Smooth muscle cell of the brain vasculature (primary cell): ENCODE results near the gene ANKHD1.
"Not testable (repeated sequence)": the region's sequence is repeated elsewhere in the genome, so short reads cannot be mapped to it uniquely, and the experiment has no call there.

Experiments
- DNase-seq: peaks from one replicate; pipeline ENCODE4 v3.0.0-alpha.2; 2012; ENCODE audit warnings: low read depth, low spot score

The ANKHD1 gene

DNA sequence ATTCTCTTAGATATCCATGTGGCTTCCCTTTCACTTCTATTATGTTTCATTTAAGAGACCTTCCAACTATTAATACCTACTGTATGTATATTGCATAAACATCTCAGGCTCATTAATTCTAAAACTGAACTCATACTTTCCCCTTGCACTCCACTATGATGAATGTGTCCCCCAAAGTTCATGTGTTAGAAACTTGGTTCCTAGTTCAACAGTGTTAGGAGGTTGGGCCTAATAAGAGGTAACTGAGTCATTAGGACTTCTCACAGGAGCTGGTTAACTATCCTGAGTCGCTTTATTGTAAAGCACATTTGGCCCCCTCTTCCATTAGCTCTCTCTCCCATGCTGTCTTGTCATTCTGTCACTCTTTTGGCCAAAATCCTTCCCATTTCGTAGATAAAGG lies 22.0 kb downstream of the ANKHD1 start:
- DNase-seq: no peak

- DNase-seq: no peak
These were observed 22.5 kb downstream of the ANKHD1 start for GRCh38 chr5:140424135-140424534.

DNA sequence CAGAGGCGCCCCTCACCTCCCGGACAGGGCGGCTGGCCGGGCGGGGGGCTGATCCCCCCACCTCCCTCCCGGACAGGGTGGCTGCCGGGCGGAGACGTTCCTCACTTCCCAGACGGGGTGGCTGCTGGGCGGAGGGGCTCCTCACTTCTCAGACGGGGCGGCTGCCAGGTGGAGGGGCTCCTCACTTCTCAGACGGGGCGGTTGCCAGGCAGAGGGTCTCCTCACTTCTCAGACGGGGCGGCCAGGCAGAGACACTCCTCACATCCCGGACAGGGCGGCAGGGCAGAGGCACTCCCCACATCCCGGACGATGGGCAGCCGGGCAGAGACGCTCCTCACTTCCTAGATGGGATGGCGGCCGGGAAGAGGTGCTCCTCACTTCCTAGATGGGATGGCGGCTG lies 26.1 kb downstream of the ANKHD1 start:
- not testable (repeated sequence) for DNase-seq

DNA sequence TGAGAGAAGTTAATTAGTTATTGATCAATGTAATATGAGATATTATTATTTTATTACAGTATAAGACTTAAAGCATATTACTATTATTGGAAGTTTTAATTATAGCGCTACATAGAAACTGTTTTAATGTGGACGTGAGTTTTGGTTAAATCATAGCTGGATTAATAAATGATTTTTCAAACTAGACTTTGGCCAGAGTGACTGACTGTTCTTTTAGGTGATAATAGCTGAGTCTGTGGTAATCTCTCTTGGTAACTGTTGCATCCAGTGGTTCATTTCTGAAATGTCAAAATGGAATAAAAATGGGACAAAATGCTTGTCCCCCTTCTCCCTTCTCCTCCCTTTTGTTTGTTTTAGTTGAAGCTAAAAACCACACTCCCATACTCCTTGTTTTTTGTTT lies 28.1 kb downstream of the ANKHD1 start:
- no peak for DNase-seq

GRCh38 chr5:140432212-140432611 lies 30.6 kb downstream of the ANKHD1 start:
- no peak for DNase-seq

- no peak for DNase-seq
These were observed 31.3 kb downstream of the ANKHD1 start for GRCh38 chr5:140432916-140433315.

- not testable (repeated sequence) for DNase-seq
These were observed 55.7 kb downstream of the ANKHD1 start for GRCh38 chr5:140457368-140457767.

- DNase-seq: no peak
These were observed 65.5 kb downstream of the ANKHD1 start for GRCh38 chr5:140466981-140467742.

GRCh38 chr5:140468188-140468587 lies 66.6 kb downstream of the ANKHD1 start:
- no peak for DNase-seq

DNA sequence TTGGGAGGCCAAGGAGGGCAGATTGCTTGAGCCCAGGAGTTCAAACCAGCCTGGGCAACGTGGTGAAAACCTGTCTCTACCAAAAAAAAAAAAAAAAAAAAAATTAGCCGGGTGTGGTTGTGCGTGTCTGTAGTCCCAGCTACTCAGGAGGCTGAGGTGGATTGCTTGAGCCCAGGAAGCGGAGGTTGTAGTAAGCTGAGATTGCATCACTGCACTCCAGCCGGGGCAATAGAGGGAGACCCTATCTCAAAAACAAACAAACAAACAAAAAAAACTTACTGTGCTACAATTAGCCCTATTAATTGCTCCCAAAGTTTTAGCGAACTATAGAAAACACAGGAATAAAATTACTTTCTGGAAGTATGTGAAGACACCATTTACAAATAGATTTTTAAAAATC lies 67.6 kb downstream of the ANKHD1 start:
- DNase-seq: no peak

DNA sequence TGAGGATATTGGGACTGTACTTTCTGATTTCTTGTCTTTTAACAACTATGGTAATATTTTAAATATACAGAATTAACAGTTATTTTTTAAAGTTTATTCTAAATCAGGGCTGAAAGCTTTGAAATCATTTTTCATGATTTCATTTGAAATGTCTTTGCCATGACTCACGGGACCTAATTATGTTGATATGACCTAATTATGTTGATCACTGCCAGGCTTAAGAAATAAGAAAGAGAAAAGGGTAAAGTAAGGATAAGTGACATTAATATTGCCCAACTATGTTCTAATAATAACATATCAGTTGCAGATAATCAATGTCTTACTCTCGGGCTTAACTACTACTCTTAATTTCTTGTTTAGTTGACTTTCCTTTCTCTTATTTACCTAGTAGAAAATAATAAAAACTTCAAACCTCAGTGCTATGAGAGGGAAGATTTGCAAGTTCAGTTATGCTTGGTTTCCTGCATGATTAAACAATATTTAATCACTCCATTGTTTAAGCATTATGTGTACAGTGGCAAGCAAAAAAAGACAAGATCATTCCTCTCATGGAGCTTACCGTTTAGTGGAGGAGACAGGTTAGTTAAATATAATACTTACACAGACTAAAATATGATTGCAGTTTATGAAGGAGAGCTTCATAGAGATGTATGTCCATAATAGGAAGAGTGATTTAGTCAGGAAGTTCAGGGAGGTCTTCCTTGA lies 78.8 kb downstream of the ANKHD1 start:
- no peak for DNase-seq

DNA sequence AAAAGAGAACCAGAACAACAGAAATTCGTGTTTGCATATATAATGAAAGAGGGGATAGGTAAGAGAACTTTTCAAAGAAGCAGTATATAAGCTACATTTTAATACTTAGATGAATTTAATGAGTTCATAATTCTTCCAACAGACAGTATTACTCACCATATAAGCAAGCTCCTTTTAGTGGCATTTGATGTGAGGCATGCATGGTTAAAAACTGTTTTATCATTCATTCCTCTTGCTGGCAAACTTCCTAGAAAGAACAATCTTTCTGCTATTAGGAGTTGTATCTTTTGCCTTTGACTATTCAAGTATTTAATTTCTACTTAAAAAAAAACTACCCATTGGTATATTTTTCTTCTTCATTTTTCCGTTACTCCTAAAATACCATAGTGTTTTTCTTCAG lies 80.1 kb downstream of the ANKHD1 start:
- no peak for DNase-seq

DNA sequence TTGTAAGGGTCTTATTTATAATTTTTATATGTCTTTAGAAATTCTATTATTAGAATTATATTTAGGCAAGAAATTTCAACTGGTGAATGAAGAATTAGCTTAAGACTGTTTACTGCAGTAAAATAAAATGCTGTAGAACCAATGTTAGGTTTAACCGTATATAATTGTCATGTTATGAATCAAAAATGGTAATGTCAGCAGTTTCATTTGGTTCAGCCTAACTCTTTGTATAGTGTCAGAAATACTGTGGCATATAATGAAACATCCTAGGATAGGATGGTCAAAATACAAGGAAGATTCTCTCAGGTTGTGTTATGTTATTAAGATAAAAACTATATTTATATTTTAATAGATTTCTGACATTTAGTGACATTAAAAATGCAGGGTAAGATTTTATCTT lies 81.4 kb downstream of the ANKHD1 start:
- no peak for DNase-seq

- not testable (repeated sequence) for DNase-seq
These were observed 86.5 kb downstream of the ANKHD1 start for GRCh38 chr5:140488141-140488540.

DNA sequence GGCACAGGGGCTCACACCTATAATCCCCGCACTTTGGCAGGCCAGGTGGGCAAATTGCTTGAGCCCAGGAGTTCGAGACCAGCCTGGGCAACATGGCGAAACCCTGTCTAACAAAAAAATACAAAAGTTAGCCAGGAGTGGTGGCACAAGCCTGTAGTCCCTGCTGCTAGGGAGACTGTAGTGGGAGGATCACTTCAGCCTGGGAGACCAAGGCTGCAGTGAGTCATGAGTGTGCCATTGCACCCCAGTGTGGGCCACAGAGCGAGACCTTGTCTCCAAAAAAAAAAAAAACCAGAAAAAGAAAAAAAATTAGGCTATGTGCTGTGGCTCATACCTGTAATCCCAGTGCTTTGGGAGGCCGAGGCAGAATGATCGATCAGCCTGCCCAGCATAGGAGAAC lies 87.3 kb downstream of the ANKHD1 start:
- no peak for DNase-seq

DNA sequence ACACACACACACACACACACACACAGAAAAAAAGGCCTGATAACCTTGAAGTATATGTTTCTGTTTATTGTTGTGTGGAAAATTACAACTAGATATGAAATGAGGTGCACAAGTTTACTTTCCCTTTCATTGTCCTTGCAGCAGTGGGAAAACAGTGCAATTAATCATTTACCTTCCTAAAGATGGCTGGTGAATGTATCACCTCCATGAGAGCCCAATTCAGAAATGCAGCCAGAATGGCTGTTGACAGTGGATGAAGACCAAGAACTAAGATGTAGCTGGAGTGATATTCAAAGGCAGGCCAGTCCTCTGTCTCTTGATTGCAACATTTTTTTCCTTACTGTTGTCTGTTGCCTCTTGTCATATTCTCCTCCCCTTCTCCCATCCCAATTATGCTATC lies 96.3 kb downstream of the ANKHD1 start:
- no peak for DNase-seq

- no peak for DNase-seq
These were observed 97.0 kb downstream of the ANKHD1 start for GRCh38 chr5:140498591-140498990.

- DNase-seq: no peak
These were observed 101.2 kb downstream of the ANKHD1 start for GRCh38 chr5:140502834-140503233.

- DNase-seq: no peak
These were observed 108.3 kb downstream of the ANKHD1 start for GRCh38 chr5:140509898-140510297.

- DNase-seq: no peak
These were observed 111.5 kb downstream of the ANKHD1 start for GRCh38 chr5:140513124-140513523.

DNA sequence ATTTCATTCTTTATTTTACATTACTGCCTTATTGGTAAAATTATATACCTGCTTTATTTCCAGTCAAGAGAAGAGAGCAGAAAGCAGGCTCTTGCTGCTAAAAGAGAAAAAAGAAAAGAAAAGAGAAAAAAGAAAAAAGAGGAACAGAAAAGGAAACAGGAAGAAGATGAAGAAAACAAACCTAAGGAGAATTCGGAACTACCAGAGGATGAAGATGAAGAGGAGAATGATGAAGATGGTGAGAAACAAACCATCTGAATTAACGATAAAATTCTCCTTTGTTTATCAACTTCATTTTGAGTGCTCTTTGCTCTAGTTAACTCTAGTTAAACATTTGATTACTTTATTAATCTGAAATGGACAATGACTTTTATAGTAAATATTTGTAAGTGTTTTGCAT lies 122.4 kb downstream of the ANKHD1 start:
- DNase-seq: no peak

DNA sequence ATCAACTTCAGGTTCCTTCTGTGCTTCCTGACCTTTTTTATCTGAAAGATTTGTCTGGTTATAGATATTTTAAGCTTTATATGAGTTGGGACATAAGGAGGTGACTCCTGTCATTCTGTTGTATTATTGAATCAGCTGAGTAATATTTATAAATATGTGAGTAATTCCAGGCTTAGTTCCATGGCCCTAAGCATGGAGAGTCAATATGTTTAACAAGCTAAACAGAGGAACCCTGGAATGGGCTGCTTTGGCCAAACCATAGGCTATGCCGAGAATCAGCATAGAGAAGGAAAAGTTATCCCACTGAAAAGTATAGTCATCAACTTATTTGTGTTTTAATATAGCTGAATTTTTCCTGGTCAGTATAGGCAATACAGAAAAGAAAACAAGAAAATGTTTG lies 138.6 kb downstream of the ANKHD1 start:
- no peak for DNase-seq

DNA sequence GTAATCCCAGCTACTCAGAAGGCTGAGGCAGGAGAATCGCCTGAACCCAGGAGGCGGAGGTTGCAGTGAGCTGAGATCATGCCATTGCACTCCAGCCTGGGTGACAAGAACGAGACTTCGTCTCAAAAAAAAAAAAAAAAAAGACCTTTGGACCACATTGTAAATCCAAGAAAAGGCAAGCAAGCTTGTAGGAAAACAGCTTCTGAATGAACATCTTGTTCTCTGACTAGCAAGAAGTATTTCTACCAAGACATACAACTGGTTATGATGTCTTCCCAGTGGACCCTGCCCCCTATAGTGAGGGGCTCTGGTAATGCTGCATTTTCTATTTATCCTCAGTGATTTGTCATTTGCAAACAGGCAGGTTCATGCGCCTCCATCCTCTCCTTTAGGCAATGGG lies 141.3 kb downstream of the ANKHD1 start:
- no peak for DNase-seq
